Esophagus mucosa (tissue), 1 donor: ENCODE data around the gene DNAH1. TPM values are rescaled to one million over a fixed set of nuclear protein-coding genes. Genes with fewer than 3 reads are reported as not detected.

Source experiments
- ATAC-seq: fragments of 200-7000 bp; cut with Tn5 transposase; one replicate; pipeline ENCODE4 v1.9.1; 2020
- total RNA-seq: library from RNA; stranded (reverse); gene quantifications from one replicate; pipeline ENCODE4 v1.2.4, GENCODE V29; 2023
- donor health status: DM: yes; HTN: yes; CAD: no.

DNAH1 gene
- total RNA-seq, 1 donor from 2014 or later: 1.6 TPM

- ATAC-seq: peak; percentile 71
Measured at GRCh38 chr3:52339612-52340011, 23.5 kb downstream of the DNAH1 start.

- ATAC-seq: no peak
Measured at GRCh38 chr3:52341123-52341522, 25.0 kb downstream of the DNAH1 start.

- no peak for ATAC-seq
Measured at GRCh38 chr3:52343946-52344600, 28.0 kb downstream of the DNAH1 start.

GRCh38 chr3:52345521-52346109 lies 29.5 kb downstream of the DNAH1 start:
- ATAC-seq: no peak

GRCh38 chr3:52346623-52347530 lies 30.8 kb downstream of the DNAH1 start:
- peak; percentile 40 for ATAC-seq

- no peak for ATAC-seq
Measured at GRCh38 chr3:52347716-52348635, 31.9 kb downstream of the DNAH1 start.

- no peak for ATAC-seq
Measured at GRCh38 chr3:52349131-52349530, 33.0 kb downstream of the DNAH1 start.

GRCh38 chr3:52349611-52350395 lies 33.7 kb downstream of the DNAH1 start:
- no peak for ATAC-seq

GRCh38 chr3:52350416-52350815 lies 34.3 kb downstream of the DNAH1 start:
- ATAC-seq: no peak

GRCh38 chr3:52350981-52351761 lies 35.1 kb downstream of the DNAH1 start:
- ATAC-seq: no peak

GRCh38 chr3:52351762-52352368 lies 35.7 kb downstream of the DNAH1 start:
- no peak for ATAC-seq

GRCh38 chr3:52352566-52352965 lies 36.4 kb downstream of the DNAH1 start:
- no peak for ATAC-seq

- ATAC-seq: no peak
Measured at GRCh38 chr3:52353291-52353855, 37.3 kb downstream of the DNAH1 start.

- ATAC-seq: no peak
Measured at GRCh38 chr3:52354676-52355075, 38.6 kb downstream of the DNAH1 start.

- ATAC-seq: no peak
Measured at GRCh38 chr3:52355526-52355925, 39.4 kb downstream of the DNAH1 start.

- no peak for ATAC-seq
Measured at GRCh38 chr3:52356126-52356525, 40.0 kb downstream of the DNAH1 start.

GRCh38 chr3:52357151-52358080 lies 41.3 kb downstream of the DNAH1 start:
- ATAC-seq: no peak

GRCh38 chr3:52358362-52358940 lies 42.3 kb downstream of the DNAH1 start:
- no peak for ATAC-seq
